ENCODE data around the gene ZNF554. TPM values are rescaled to one million over a fixed set of nuclear protein-coding genes. Genes with fewer than 3 reads are reported as not detected.
A peak's percentile ranks its signal among the peaks of the same experiment; 100 is the strongest.

Gene ZNF554
- total and polyA plus RNA-seq, 2 experiments from 2014 or later: 2.0 to 7.5 TPM

GRCh38 chr19:2774083-2774679, 45.5 kb upstream of the ZNF554 start:
- Histone ChIP-seq H3K36me3 (ENCODE audit: insufficient read depth) (no peaks in the 10 kb centered on the region), H3K4me3 (no peak overlapping the region), H3F3A (replicated peaks; ENCODE audit: low read depth) (no peaks in the 10 kb centered on the region), H3K4me1 (ENCODE audit: insufficient read depth) (no peaks in the 10 kb centered on the region), H2AFZ (no peak overlapping the region), H3K9me2 (ENCODE audit: insufficient read depth) (no peaks in the 10 kb centered on the region), H4K20me1 (replicated peaks; ENCODE audit: insufficient read depth) (peaks cover 47% of the 10 kb centered on the region), H3K27ac (ENCODE audit: low read depth) (no peak overlapping the region), H3K27me3 (ENCODE audit: insufficient read depth) (no peaks in the 10 kb centered on the region), H3K79me2 (replicated peaks; ENCODE audit: insufficient read depth) (peaks cover 82% of the 10 kb centered on the region), H3K4me2 (no peak overlapping the region)
- peaks cover 14% of the 10 kb centered on the region for H3K36me3 Mint-ChIP-seq (ENCODE audit: low read depth)
- DNase-seq (ENCODE audit: low spot score) (no peak), ATAC-seq (no peak)
- no peak overlapping the region; the same call in 2 of the 3 replicates for H3K4me3 Mint-ChIP-seq
- H3K9me3 Mint-ChIP-seq: no peaks in the 10 kb centered on the region
- TF ChIP-seq STAT1 (IDR thresholded peaks at IDR 0.05; ENCODE audit: unreplicated experiment) (no peak), NANOG (IDR thresholded peaks at IDR 0.05; ENCODE audit: borderline replicate concordance) (no peak), ZNF462 (CRISPR knock-in tag; IDR thresholded peaks at IDR 0.05) (no peak), JUNB (IDR thresholded peaks at IDR 0.05; ENCODE audit: unreplicated experiment) (no peak), REST (IDR thresholded peaks at IDR 0.05; ENCODE audit: unreplicated experiment) (no peak), CREB1 (CRISPR knock-in tag; IDR thresholded peaks at IDR 0.05; ENCODE audit: low read depth) (no peak), EZH2 (IDR thresholded peaks at IDR 0.05; ENCODE audit: low read depth, unreplicated experiment) (no peak), ZNF114 (CRISPR knock-in tag; IDR thresholded peaks at IDR 0.05) (no peak), CTCF (conservative IDR thresholded peaks at IDR 0.05; ENCODE audit: low read depth in 2 of 2) (no peak), ZNF331 (CRISPR knock-in tag; IDR thresholded peaks at IDR 0.05; ENCODE audit: low read depth) (no peak), POLR2AphosphoS5 (IDR thresholded peaks at IDR 0.05; ENCODE audit: low read depth) (no peak), EZH2phosphoT487 (IDR thresholded peaks at IDR 0.05; ENCODE audit: unreplicated experiment) (no peak), ETS1 (IDR thresholded peaks at IDR 0.05) (no peak)
- H3K4me1 Mint-ChIP-seq: no peaks in the 10 kb centered on the region
- H3K27me3 Mint-ChIP-seq (ENCODE audit: insufficient read depth, low read depth, poor library complexity): peaks cover 8% of the 10 kb centered on the region
- H3K27ac Mint-ChIP-seq: peak overlapping the region; percentile 69; the same call in 1 of the 2 replicates

All from GM23338 (cell line).